ACC112 (cell line): ENCODE measurements around the gene ETS2.

Source experiments
- H2AFZ ChIP-seq: fragments of 200-600 bp; sonication (generic); one replicate; pipeline ENCODE4 v1.6.0; 2017; ENCODE audit warnings: antibody characterized with exemption, low read length; ENCODE audit not compliant: unreplicated experiment
- H3K27ac ChIP-seq: fragments of 200-600 bp; sonication (generic); 2 replicates; pipeline ENCODE4 v1.5.1; 2014; ENCODE audit warnings: low read depth, mild to moderate bottlenecking, antibody characterized with exemption, low read length, moderate library complexity
- H3K27me3 ChIP-seq: fragments of 200-600 bp; sonication (generic); 2 replicates; pipeline ENCODE4 v1.6.1; 2014; ENCODE audit warnings: mild to moderate bottlenecking, antibody characterized with exemption, low read length, moderate library complexity, mixed read lengths; ENCODE audit not compliant: insufficient read depth
- H3K36me3 ChIP-seq: fragments of 200-600 bp; sonication (generic); 2 replicates; pipeline ENCODE4 v1.6.1; 2016; ENCODE audit warnings: mild to moderate bottlenecking, antibody characterized with exemption, low read length, moderate library complexity, mixed read lengths; ENCODE audit not compliant: insufficient read depth
- H3K4me1 ChIP-seq: fragments of 200-600 bp; sonication (generic); one replicate; pipeline ENCODE4 v1.6.1; 2016; ENCODE audit warnings: low read length, mixed read lengths; ENCODE audit not compliant: insufficient read depth, unreplicated experiment, control insufficient read depth
- H3K4me3 ChIP-seq: fragments of 200-600 bp; sonication (generic); 2 replicates; pipeline ENCODE4 v1.5.1; 2014; ENCODE audit warnings: mild to moderate bottlenecking, low read depth, low read length
- H3K79me2 ChIP-seq: fragments of 200-600 bp; sonication (generic); one replicate; pipeline ENCODE4 v1.6.0; 2016; ENCODE audit warnings: low read length; ENCODE audit not compliant: control insufficient read depth, unreplicated experiment, insufficient read depth

The ETS2 gene

GRCh38 chr21:38780879-38781278 is 24.9 kb upstream of the ETS2 start:
- no peak overlapping the region for H3K27ac ChIP-seq
- no peaks in the 10 kb centered on the region for H3K79me2 ChIP-seq
- H3K27me3 ChIP-seq: no peaks in the 10 kb centered on the region

GRCh38 chr21:38784458-38785266 is 21.1 kb upstream of the ETS2 start:
- no peak overlapping the region for H3K27ac ChIP-seq
- H3K4me3 ChIP-seq: no peak overlapping the region
- no peaks in the 10 kb centered on the region for H3K36me3 ChIP-seq
- no peak overlapping the region for H2AFZ ChIP-seq
- no peaks in the 10 kb centered on the region for H3K79me2 ChIP-seq
- peaks cover 10% of the 10 kb centered on the region for H3K4me1 ChIP-seq
- H3K27me3 ChIP-seq: no peaks in the 10 kb centered on the region

More at GRCh38 chr21:38780879-38781278, 24.9 kb upstream of the ETS2 start:
- Histone ChIP-seq H3K4me3 (no peak overlapping the region), H2AFZ (no peak overlapping the region), H3K4me1 (no peaks in the 10 kb centered on the region), H3K36me3 (no peaks in the 10 kb centered on the region)

- Histone ChIP-seq H3K27ac (no peak overlapping the region), H3K36me3 (no peaks in the 10 kb centered on the region), H3K79me2 (no peaks in the 10 kb centered on the region), H3K4me3 (no peak overlapping the region), H3K4me1 (peaks cover 10% of the 10 kb centered on the region), H3K27me3 (no peaks in the 10 kb centered on the region), H2AFZ (no peak overlapping the region)
Measured at GRCh38 chr21:38785483-38785882, 20.2 kb upstream of the ETS2 start.

GRCh38 chr21:38787016-38787415 is 18.7 kb upstream of the ETS2 start:
- H3K4me3 ChIP-seq: no peak overlapping the region
- H3K27ac ChIP-seq: no peak overlapping the region
- H2AFZ ChIP-seq: no peak overlapping the region
- H3K36me3 ChIP-seq: no peaks in the 10 kb centered on the region
- H3K79me2 ChIP-seq: no peaks in the 10 kb centered on the region
- H3K4me1 ChIP-seq: peaks cover 10% of the 10 kb centered on the region
- no peaks in the 10 kb centered on the region for H3K27me3 ChIP-seq

- Histone ChIP-seq H3K79me2 (no peaks in the 10 kb centered on the region), H3K27me3 (no peaks in the 10 kb centered on the region), H2AFZ (no peak overlapping the region), H3K36me3 (no peaks in the 10 kb centered on the region), H3K4me1 (peaks cover 10% of the 10 kb centered on the region), H3K27ac (no peak overlapping the region), H3K4me3 (no peak overlapping the region)
Measured at GRCh38 chr21:38787461-38788274, 18.1 kb upstream of the ETS2 start.

DNA sequence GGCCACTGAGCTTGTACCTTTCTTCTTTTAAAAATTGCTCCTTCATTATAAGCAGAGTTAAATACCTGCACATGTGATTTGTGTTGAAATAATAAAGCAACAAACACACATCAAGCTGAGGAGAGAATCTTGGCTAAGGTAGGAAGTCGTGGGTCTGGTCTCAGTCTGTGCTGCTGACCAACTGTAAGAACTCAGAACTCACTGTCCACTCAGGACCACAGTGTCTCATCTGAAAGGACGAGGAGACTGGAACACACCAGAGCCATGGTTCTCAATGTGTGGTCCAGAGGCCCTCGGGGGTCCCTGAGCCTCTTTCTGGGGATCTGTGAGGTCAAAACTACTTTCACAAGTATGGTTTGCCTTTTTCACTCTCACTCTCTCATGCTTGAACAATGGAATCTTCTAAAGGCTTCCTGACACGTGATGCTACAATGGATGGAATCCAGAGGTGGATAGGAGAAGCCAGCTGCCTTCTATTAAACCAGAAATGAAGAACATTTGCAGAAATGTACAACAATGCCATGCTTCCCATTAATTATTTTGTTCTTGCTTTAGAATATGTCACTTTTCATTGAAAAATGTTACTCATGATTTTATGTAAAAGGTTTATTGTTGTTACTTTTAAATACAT is 17.3 kb upstream of the ETS2 start:
- Histone ChIP-seq H3K27me3 (no peaks in the 10 kb centered on the region), H3K36me3 (no peaks in the 10 kb centered on the region), H3K27ac (no peak overlapping the region), H3K4me1 (peaks cover 10% of the 10 kb centered on the region), H3K79me2 (no peaks in the 10 kb centered on the region), H3K4me3 (no peak overlapping the region), H2AFZ (no peak overlapping the region)

- Histone ChIP-seq H3K79me2 (no peaks in the 10 kb centered on the region), H3K27me3 (no peaks in the 10 kb centered on the region), H3K36me3 (no peaks in the 10 kb centered on the region), H3K27ac (no peak overlapping the region), H3K4me3 (no peak overlapping the region), H2AFZ (no peak overlapping the region), H3K4me1 (peaks cover 10% of the 10 kb centered on the region)
Measured at GRCh38 chr21:38789275-38789674, 16.5 kb upstream of the ETS2 start.

- Histone ChIP-seq H3K27me3 (no peaks in the 10 kb centered on the region), H3K4me3 (no peak overlapping the region), H3K4me1 (peaks cover 10% of the 10 kb centered on the region), H3K36me3 (no peaks in the 10 kb centered on the region), H2AFZ (no peak overlapping the region), H3K79me2 (no peaks in the 10 kb centered on the region), H3K27ac (no peak overlapping the region)
Measured at GRCh38 chr21:38790059-38790458, 15.7 kb upstream of the ETS2 start.

GRCh38 chr21:38790961-38791360 is 14.8 kb upstream of the ETS2 start:
- H3K27ac ChIP-seq: no peak overlapping the region
- no peaks in the 10 kb centered on the region for H3K36me3 ChIP-seq
- H3K79me2 ChIP-seq: no peaks in the 10 kb centered on the region
- peaks cover 10% of the 10 kb centered on the region for H3K4me1 ChIP-seq
- H2AFZ ChIP-seq: no peak overlapping the region
- no peak overlapping the region for H3K4me3 ChIP-seq
- H3K27me3 ChIP-seq: no peaks in the 10 kb centered on the region

DNA sequence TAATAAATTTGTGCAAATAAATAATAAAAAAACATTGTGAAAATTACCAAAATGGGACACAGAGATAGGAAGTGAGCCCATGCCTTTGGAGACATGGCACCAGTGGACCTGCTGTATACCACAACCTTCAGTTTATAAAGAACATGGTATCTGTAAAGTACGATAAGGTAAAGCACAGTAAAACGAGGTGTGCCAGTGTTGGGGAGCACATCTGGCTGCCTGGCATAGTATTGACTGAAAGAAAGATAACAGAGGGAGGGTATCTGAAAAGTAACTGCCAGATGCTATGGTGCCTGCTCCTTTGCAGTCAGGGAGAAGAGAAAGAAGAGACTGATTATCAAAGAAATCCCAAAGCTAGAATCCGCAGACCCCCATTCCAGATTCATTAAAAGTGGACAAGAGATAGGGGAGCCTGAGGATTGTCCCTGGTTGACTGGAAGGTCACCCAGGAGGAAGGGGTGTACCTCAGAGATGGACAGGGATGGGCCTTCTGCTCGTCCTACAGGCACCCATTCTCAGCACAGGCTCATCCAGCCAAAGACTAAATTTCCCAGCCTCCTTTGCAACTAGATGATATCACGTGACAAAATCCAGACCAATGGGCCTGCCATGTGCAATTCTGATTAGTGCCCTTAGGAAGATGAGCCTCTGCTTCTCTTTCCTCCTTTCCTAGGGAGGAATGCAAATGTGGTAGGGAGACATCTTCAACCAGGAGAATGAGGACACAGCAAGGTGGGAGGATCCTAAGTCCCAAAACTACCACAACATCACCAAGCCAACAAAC is 12.9 kb upstream of the ETS2 start:
- Histone ChIP-seq H3K4me1 (peaks cover 20% of the 10 kb centered on the region), H3K27me3 (no peaks in the 10 kb centered on the region), H3K79me2 (no peaks in the 10 kb centered on the region), H3K4me3 (no peak overlapping the region), H2AFZ (no peak overlapping the region), H3K27ac (no peak overlapping the region), H3K36me3 (no peaks in the 10 kb centered on the region)
